Omental fat pad (tissue), 4 donors: ENCODE measurements around the gene ACTR5. TPM values are rescaled to one million over a fixed set of nuclear protein-coding genes. Genes with fewer than 3 reads are reported as not detected.

Source experiments
- ATAC-seq: fragments of 150-250 bp; one replicate; pipeline ENCODE4 v1.9.1; 2016; ENCODE audit warnings: mild to moderate bottlenecking, moderate library complexity; ENCODE audit not compliant: low FRiP score
- DNase-seq: peaks from one replicate; pipeline ENCODE4 v3.0.0-alpha.2; 2019; ENCODE audit warnings: low spot score
- CTCF ChIP-seq, 3 donors: fragments of 450-650 bp; IDR thresholded peaks; one replicate each; pipeline ENCODE4 v1.5.1; 2016 to 2017; ENCODE audit warnings: antibody characterized with exemption in 3 of 3, mild to moderate bottlenecking in 3 of 3, moderate library complexity in 2 of 3
- total RNA-seq, 4 donors: library from RNA; depleted of rRNA; stranded (reverse); fragments of >200 nt; gene quantifications; one replicate each; pipeline ENCODE4 v1.1.0, GENCODE V29; 2016

ACTR5 gene
- total RNA-seq, 4 donors from 2014 or later, result 7.1 to 11.9 (median 7.7) TPM

DNA sequence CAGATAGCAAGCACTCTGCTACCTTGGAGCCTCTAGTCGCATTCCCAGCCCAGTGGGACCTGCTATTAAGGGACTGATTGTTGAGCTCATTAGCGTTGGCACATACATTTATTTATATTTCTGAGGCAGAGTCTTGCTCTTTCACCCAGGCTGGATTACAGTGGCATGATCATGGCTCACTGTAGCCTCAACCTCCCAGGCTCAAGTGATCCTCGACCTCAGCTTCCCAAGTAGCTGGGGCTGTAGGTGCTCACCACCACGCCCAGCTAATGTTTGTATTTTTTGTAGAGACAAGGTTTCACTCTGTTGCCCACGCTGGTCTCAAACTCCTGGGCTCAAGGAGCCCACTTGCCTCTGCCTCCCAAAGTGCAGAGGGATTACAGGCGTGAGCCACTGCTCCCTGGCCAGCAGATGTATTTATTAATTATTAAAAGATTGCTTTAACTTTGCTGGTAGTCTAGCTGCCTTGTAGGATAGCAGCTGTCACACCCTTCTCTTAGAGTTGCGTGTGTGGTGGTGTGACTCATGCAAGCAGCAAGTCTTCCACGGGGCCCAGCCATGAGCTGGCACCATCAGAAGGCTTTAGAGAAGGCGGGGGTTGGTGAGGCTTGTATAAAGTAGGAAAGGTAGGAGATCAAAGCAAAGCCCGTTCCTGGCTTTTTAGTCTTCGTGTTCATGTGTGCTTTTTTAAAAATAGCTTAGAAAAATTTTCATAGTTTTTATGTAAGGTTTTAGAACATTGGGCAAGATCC is 16.5 kb downstream of the ACTR5 start:
- DNase-seq (no peak), ATAC-seq (peak; percentile 74)
- TF ChIP-seq CTCF (IDR thresholded peaks at IDR 0.05), result no peak

DNA sequence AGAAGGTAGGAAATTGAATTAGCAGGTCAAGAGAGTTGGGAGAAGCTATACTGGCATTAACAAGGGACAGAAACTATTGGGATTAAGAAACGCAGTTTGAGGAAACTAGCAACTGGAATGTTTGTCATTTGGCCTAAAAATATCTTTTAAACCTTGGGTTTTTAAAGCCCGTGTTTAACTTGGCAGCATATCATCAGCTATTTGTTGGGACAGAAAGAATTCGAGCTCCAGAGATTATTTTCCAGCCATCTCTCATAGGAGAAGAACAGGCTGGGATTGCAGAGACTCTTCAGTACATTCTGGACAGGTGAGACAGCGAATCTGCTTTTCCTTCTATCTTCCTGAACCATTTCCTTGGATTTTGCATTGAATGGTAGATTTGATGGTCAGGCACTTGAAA is 17.8 kb downstream of the ACTR5 start:
- ATAC-seq (no peak), DNase-seq (no peak)
- TF ChIP-seq CTCF (IDR thresholded peaks at IDR 0.05), result no peak

DNA sequence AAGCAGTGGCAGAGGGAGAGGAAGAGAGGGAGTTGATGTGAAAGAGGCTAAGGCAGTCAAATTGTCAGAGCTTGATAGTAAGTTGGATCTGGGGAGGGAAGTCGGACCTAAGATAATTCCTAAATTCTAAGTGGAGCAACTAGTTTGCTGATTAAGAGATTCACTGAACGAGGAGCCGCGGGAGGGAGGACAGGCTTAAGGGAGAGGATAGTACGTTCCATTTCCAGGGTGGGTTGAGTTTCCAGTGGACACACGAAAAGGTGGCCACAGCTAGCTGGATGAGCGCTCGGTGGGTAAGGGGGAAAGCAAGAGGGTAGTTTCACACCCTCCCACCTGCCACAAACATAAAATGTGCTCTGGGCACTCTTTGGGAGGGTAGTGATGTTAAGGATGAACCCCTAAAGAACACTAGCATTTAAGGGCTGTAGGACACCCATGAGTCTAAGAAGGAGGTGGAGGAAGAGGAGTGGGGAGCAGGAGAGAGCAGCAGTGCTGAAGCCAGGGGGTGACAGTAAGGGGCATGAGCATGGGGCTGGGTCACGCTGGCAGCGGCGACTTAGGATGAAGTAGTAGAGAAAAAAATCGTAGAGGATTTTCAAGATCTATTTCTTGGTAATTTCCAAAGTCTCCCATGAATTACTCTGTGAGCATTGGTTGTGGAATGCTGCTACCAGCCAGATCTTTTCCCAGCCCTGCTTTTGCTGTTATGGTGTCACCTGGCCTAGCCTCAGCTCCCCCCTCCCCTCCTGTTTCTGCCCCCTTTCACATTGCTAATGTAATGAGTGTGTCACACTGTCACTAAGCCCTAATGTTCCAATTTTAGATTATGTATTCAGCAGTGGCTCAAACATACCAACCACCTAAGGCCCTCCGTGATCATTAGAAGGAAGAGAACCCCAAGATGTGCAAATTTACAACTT is 21.4 kb downstream of the ACTR5 start:
- ATAC-seq, result no peak
- DNase-seq, result no peak
- TF ChIP-seq CTCF (IDR thresholded peaks at IDR 0.05), result no peak

DNA sequence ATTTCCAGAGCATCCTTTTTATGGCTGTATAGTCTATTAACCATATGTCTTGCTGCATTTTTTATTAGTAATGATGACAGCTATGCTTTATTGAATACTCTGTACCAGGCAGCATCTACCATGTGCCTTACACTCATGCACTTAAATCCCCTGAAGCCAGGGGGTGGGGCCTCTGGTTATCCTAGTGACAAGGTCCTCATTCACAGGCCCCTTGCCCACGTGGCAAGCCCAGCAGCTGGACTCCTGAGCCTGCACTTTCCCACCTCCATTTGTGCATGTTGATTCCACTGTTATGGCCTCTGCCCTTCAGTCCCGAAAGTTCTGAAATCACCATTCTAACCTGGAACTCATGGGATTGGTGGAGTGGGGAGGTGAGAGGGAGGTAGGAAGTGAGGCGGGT is 22.3 kb downstream of the ACTR5 start:
- DNase-seq (no peak), ATAC-seq (no peak)
- TF ChIP-seq CTCF (IDR thresholded peaks at IDR 0.05), result no peak

GRCh38 chr20:38770970-38771369 is 22.7 kb downstream of the ACTR5 start:
- no peak for ATAC-seq
- no peak for DNase-seq
- TF ChIP-seq CTCF (IDR thresholded peaks at IDR 0.05), result no peak

DNA sequence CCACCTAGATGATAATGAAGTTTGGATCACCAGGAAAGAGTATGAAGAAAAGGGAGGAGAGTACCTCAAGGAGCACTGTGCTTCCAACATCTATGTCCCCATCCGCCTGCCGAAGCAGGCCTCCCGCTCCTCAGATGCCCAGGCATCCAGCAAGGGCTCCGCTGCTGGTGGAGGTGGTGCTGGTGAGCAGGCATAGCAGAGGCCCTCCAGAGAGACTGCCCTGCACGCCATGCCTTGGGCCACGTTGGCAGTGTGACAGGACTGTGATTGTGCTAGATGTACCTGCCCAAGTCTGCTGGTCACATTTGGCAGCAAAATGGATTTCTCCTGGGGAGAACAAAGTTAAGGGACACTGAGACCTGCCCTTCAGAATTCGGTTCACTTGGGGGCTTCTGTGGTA is 23.4 kb downstream of the ACTR5 start:
- TF ChIP-seq CTCF (IDR thresholded peaks at IDR 0.05), result no peak
- no peak for ATAC-seq
- DNase-seq, result no peak
